ENCODE results near the gene SQSTM1. TPM values are rescaled to one million over a fixed set of nuclear protein-coding genes. Genes with fewer than 3 reads are reported as not detected.

Gene SQSTM1
- total and polyA plus RNA-seq, 4 donors = 127 to 330 (median 256) TPM

DNA sequence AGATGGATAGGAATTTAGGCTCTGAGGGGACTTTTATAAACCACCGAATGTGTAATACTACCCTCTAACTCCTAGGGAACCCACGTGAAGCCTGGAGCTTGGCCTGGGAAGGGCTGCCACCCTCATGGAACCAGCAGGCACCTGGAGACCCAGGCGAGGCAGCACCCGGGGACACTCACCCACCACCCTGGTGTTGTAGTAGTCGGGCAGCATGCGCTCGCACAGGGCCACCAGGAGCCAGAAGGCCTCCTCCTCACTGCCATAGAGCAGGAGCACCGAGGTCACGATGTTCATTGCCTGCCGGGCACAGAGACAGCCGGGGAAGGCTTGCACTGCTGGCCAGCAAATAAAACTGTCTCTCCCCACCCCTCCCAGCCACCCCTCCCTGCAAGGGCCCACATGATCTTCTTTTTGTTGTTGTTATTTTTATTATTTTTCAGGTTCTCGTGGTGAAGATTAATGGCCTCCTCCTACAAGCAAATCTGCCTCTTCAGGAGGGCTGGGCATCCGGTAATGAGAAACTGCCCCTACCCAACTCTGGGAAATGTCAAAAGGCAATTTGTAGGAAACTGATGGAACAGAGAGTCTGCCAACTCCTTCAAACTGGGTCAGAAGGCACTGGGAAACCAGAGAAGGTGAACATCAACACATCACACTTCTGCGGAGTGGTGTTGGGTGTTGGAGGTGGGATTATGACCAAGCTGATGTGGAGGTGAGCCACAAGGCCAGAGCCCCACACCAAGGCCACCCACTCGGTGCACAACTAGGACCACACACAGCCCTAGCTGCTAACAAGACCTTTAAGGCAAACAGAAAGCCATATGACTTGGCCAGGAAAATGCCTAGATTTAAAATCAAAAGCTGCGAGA, 55.3 kb downstream of the SQSTM1 start (continued):
- no peak for TF ChIP-seq REST (IDR thresholded peaks at IDR 0.05)

GRCh38 chr5:179876610-179876952, 55.9 kb downstream of the SQSTM1 start:
- H3K27me3 ChIP-seq (ENCODE audit: control insufficient read depth in 4 of 4, insufficient read depth in 4 of 4, low read length in 3 of 4) = no peaks in the 10 kb centered on the region
- H3K9me3 ChIP-seq (ENCODE audit: control insufficient read depth in 4 of 4, low read length in 3 of 4) = no peaks in the 10 kb centered on the region
- no peak overlapping the region for H3K27ac ChIP-seq (ENCODE audit: low read depth in 1 of 2, low read length in 2 of 2)
- no peak for DNase-seq (ENCODE audit: low spot score)
- H3K9ac ChIP-seq (ENCODE audit: low read depth in 1 of 2, low read length in 2 of 2) = no peak overlapping the region
- H3K4me1 ChIP-seq (ENCODE audit: control insufficient read depth in 4 of 4, insufficient read depth in 4 of 4, low read length in 3 of 4) = no peaks in the 10 kb centered on the region
- WGBS = 92% methylated on average over 3 of the region's 3 CpGs
- peaks cover 12 to 68% (median 25%) of the 10 kb centered on the region in 4 donors for H3K36me3 ChIP-seq (ENCODE audit: control insufficient read depth in 4 of 4, insufficient read depth in 3 of 4, low read depth in 1 of 4, low read length in 3 of 4)
- no peak overlapping the region for H3K4me3 ChIP-seq (ENCODE audit: low read depth in 1 of 3, low read length in 3 of 3)
- no peak for TF ChIP-seq GABPA (IDR thresholded peaks at IDR 0.05 in 1 of 2, conservative IDR thresholded peaks at IDR 0.05 in 1 of 2)
- no peak for TF ChIP-seq FOXA1 (IDR thresholded peaks at IDR 0.05)
- no peak for TF ChIP-seq REST (IDR thresholded peaks at IDR 0.05)
- TF ChIP-seq SP1 (IDR thresholded peaks at IDR 0.05) = no peak

DNA sequence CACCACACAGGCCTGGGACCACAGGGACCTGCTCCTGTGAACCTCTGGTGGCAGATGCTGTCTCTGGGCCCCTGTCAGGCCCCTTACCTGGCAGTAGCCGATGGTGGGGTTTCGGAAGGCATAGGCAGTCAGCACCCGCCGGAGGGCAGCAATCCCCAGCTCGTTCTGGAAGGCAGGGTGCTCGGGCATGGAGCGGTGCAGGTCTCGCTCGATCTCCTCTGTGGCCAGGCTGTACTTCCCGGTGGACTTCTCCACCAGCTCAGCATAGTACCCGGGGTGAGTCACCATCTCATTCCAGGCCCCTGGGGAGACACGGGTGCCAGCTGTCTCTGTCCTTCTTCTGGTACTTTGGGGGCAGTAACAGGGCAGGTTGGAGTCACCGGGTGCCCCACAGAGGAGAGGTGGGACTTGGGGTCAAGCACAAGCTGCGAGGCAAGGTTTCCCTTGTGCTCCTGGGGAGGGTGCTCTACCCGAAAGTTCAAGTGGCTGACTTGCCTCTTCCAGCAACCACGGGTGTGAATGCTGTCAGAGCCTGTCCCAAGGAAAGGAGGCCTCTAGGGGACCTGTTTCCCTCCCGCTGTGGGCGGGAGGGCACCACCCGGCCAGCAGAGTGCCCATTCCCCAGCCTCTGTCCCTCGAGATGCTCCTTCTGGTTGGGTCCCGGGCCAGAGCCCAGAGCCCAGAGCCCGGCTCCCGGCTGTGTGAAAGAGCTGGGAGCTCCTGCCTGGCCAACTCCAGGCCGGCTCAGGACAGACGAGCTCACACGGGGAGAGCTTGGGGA, 57.7 kb downstream of the SQSTM1 start:
- Histone ChIP-seq H3K9me3 (ENCODE audit: control insufficient read depth in 4 of 4, low read length in 3 of 4) (peaks cover 0 to 11% (median 5%) of the 10 kb centered on the region in 4 donors), H3K27ac (ENCODE audit: low read depth in 1 of 2, low read length in 2 of 2) (no peak overlapping the region), H3K4me3 (ENCODE audit: low read depth in 1 of 3, low read length in 3 of 3) (no peak overlapping the region), H3K36me3 (ENCODE audit: control insufficient read depth in 4 of 4, insufficient read depth in 3 of 4, low read depth in 1 of 4, low read length in 3 of 4) (peaks cover 7 to 60% (median 22%) of the 10 kb centered on the region in 4 donors), H3K9ac (ENCODE audit: low read depth in 1 of 2, low read length in 2 of 2) (no peak overlapping the region), H3K27me3 (ENCODE audit: control insufficient read depth in 4 of 4, insufficient read depth in 4 of 4, low read length in 3 of 4) (no peaks in the 10 kb centered on the region), H3K4me1 (ENCODE audit: control insufficient read depth in 4 of 4, insufficient read depth in 4 of 4, low read length in 3 of 4) (no peaks in the 10 kb centered on the region)
- no peak for TF ChIP-seq RXRA (IDR thresholded peaks at IDR 0.05)
- no peak for DNase-seq (ENCODE audit: low spot score)
- WGBS = 96% methylated on average over 26 of the region's 26 CpGs

All from liver (tissue), 9 donors.